ENCODE measurements around the gene TRAK2. TPM values are rescaled to one million over a fixed set of nuclear protein-coding genes. Genes with fewer than 3 reads are reported as not detected.

Gene TRAK2
- total RNA-seq, 3 donors from 2014 or later (not counting 1 experiment from before 2014, with no cell fraction given): 19.2 to 29.4 (median 26.2) TPM

DNA sequence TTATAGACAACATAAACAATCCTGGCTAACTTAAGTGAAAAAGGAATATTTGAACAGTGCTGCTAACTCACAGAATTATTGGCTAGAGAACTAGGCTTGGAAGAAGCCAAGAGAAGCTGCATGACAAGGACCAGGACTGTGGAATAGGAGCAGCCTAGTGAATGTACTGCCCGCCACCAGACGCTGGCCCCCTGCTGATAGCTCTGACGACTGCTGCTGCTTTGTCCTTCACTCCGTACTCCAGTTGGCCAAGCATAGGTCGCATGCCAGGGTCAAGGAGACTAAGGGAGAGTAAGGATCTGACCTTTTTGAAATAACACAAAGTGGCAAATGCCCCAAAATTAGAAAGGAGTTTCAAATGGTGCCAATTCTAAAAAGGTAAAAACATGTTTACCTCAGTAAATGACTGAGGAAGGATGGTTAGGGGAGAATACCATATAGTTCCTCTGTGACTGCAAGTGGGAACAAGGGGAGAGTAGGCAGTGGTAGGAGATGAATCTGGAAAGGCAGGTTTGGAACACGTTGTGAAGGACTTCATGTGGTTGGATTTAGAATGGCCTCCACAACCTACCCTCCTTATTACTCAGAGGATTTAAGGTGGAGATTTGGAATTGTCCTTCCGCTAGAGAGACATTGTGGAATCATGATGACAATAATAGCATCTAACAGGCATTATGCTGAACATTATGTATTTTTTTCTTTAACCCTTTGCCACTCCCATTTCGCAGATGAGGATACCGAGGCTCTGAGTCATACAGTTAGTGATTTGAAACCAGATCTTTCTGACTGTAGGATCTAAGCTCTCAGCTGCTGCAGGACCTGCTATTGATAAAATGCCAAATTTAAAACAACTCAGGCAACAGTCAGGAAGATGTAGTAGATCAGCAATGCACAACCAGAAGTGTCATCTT lies 19.8 kb upstream of the TRAK2 start:
- Mint-ChIP-seq H3K27ac (no peak overlapping the region), H3K27me3 (ENCODE audit: low read depth in 2 of 2) (no peaks in the 10 kb centered on the region), H3K36me3 (peaks cover 53% of the 10 kb centered on the region), H3K9me3 (no peaks in the 10 kb centered on the region), H3K4me1 (no peaks in the 10 kb centered on the region), H3K4me3 (no peak overlapping the region)
- ATAC-seq (no peak), DNase-seq (no peak)
- TF ChIP-seq, protein P1, sequence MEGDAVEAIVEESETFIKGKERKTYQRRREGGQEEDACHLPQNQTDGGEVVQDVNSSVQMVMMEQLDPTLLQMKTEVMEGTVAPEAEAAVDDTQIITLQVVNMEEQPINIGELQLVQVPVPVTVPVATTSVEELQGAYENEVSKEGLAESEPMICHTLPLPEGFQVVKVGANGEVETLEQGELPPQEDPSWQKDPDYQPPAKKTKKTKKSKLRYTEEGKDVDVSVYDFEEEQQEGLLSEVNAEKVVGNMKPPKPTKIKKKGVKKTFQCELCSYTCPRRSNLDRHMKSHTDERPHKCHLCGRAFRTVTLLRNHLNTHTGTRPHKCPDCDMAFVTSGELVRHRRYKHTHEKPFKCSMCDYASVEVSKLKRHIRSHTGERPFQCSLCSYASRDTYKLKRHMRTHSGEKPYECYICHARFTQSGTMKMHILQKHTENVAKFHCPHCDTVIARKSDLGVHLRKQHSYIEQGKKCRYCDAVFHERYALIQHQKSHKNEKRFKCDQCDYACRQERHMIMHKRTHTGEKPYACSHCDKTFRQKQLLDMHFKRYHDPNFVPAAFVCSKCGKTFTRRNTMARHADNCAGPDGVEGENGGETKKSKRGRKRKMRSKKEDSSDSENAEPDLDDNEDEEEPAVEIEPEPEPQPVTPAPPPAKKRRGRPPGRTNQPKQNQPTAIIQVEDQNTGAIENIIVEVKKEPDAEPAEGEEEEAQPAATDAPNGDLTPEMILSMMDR (IDR thresholded peaks at IDR 0.05): no peak
- Histone ChIP-seq H3K4me1 (ENCODE audit: control insufficient read depth, insufficient read depth, low read length) (no peaks in the 10 kb centered on the region), H3K27me3 (ENCODE audit: control insufficient read depth, insufficient read depth, low read length) (no peaks in the 10 kb centered on the region), H3K36me3 (ENCODE audit: control insufficient read depth, insufficient read depth, low read length) (peaks cover 35% of the 10 kb centered on the region), H3K4me3 (ENCODE audit: low read length) (no peak overlapping the region), H3K9me3 (ENCODE audit: control insufficient read depth, insufficient read depth, low read length) (no peaks in the 10 kb centered on the region), H3K27ac (ENCODE audit: low read length) (no peak overlapping the region)
- intact Hi-C loops (cut with micrococcal nuclease): no loop called here
- 89% methylated on average over 7 of the region's 9 CpGs for WGBS (ENCODE audit: insufficient coverage)

DNA sequence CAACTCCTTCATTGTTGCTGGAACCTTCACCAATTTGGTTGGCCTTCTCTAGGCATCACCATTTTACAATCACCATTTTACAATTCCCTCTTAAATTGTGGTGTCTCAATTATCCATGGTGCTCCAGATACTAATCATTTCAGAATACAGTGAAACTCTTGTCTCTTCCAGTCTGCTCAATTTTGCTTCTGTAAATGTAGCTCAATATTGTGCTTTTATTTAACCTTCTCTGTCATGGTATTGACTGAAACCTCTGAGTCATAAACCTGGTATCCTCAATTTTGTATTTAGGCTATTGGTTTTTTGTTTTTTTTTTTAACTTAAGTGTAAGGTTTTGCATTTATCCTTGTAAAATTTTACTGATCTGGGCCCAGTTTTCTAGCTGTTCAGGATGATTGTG lies 16.4 kb upstream of the TRAK2 start:
- Mint-ChIP-seq H3K27me3 (ENCODE audit: low read depth in 2 of 2) (no peaks in the 10 kb centered on the region), H3K4me3 (no peak overlapping the region), H3K36me3 (peaks cover 36% of the 10 kb centered on the region), H3K4me1 (no peaks in the 10 kb centered on the region), H3K9me3 (no peaks in the 10 kb centered on the region), H3K27ac (no peak overlapping the region)
- Histone ChIP-seq H3K27ac (ENCODE audit: low read length) (no peak overlapping the region), H3K9me3 (ENCODE audit: control insufficient read depth, insufficient read depth, low read length) (no peaks in the 10 kb centered on the region), H3K4me3 (ENCODE audit: low read length) (no peak overlapping the region), H3K36me3 (ENCODE audit: control insufficient read depth, insufficient read depth, low read length) (peaks cover 44% of the 10 kb centered on the region), H3K4me1 (ENCODE audit: control insufficient read depth, insufficient read depth, low read length) (no peaks in the 10 kb centered on the region), H3K27me3 (ENCODE audit: control insufficient read depth, insufficient read depth, low read length) (no peaks in the 10 kb centered on the region)
- TF ChIP-seq, protein P1 (IDR thresholded peaks at IDR 0.05): no peak
- DNase-seq (no peak), ATAC-seq (no peak)
- intact Hi-C loops (cut with micrococcal nuclease): no loop called here

DNA sequence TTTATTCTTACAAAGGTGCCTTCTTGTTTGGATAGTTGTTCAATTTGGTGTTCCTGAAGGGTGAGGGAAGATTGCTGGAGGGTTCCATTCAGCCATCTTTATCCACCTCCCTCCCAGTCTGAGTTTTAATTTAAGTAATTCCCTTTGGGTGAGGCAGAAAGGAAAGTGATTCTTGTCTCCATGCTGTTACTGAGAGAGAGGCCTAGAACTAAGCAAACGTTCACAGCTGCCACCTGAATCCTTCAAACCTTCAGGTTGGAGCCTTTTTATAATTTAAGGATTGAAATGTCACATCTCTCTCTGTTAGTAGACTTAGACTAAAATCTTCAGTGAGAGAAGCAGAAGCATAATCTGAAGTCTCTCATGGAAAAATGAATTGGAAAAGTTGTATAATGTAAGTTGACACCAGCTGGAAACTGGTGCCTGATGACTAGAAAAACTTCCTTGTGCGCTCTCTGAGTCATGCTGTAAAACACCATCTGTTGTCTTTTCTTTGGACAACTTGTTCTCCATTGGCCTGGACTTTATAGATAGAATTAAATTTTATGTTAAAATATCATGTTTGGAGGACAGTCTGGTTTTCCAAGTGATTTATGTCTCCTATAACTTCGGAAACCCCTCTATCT lies 14.9 kb upstream of the TRAK2 start:
- no peaks in the 10 kb centered on the region for H3K4me1 Mint-ChIP-seq
- no peak for ATAC-seq
- peaks cover 44% of the 10 kb centered on the region for H3K36me3 Mint-ChIP-seq
- no peaks in the 10 kb centered on the region for H3K9me3 Mint-ChIP-seq
- DNase-seq: no peak
- 93% methylated on average over 2 of the region's 3 CpGs for WGBS (ENCODE audit: insufficient coverage)
- TF ChIP-seq, protein P1 (IDR thresholded peaks at IDR 0.05): no peak
- intact Hi-C loops (cut with micrococcal nuclease): no loop called here
- H3K4me3 ChIP-seq (ENCODE audit: low read length): no peak overlapping the region
- no peak overlapping the region for H3K27ac ChIP-seq (ENCODE audit: low read length)
- no peaks in the 10 kb centered on the region for H3K4me1 ChIP-seq (ENCODE audit: control insufficient read depth, insufficient read depth, low read length)
- H3K27ac Mint-ChIP-seq: no peak overlapping the region
- no peak overlapping the region for H3K4me3 Mint-ChIP-seq
- H3K27me3 Mint-ChIP-seq (ENCODE audit: low read depth in 2 of 2): no peaks in the 10 kb centered on the region
- H3K36me3 ChIP-seq (ENCODE audit: control insufficient read depth, insufficient read depth, low read length): peaks cover 37% of the 10 kb centered on the region
- H3K9me3 ChIP-seq (ENCODE audit: control insufficient read depth, insufficient read depth, low read length): no peaks in the 10 kb centered on the region
- H3K27me3 ChIP-seq (ENCODE audit: control insufficient read depth, insufficient read depth, low read length): no peaks in the 10 kb centered on the region
